HepG2 (cell line): Measurements from ENCODE around the gene KRT2. TPM values are rescaled to one million over a fixed set of nuclear protein-coding genes. Genes with fewer than 3 reads are reported as not detected.

Experiments
- ATAC-seq: fragments of 200-7000 bp; cut with Tn5 transposase; 3 replicates; pipeline ENCODE4 v1.9.1; 2020; ENCODE audit warnings: mild to moderate bottlenecking, moderate library complexity
- BruUV-seq: library from RNA; stranded (reverse); fragments of 400-500 nt; replicated peaks from 2 replicates; lab custom pipeline; 2021; lab: Mats Ljungman, UMichigan
- CTCF ChIA-PET: fragments of 300-600 bp; formaldehyde crosslinking; extraction: SDS; loops from one replicate; lab custom pipeline; 2021; ENCODE audit warnings: low total read pairs, inconsistent platforms, low intra/inter-chr PET ratio; lab: Yijun Ruan, JAX
- POLR2A ChIA-PET: fragments of 350-600 bp; sonication (Branson Sonifier 250); formaldehyde crosslinking; loops from one replicate; lab custom pipeline; 2020; ENCODE audit warnings: antibody characterized with exemption, inconsistent platforms; lab: Yijun Ruan, JAX
- DNase-seq: peaks from one replicate; pipeline ENCODE4 v3.0.0-alpha.2; 2015; ENCODE audit warnings: low spot score
- FAIRE-seq: peaks from 3 replicates; lab custom pipeline; 2011; peaks lifted over from hg19 to GRCh38; lab: Jason Lieb, UNC
- H2AFZ ChIP-seq: one replicate; pipeline ENCODE4 v1.6.1; 2011; ENCODE audit warnings: low read length, inconsistent platforms
- H3K27ac ChIP-seq: fragments of 300-600 bp; 3 replicates; pipeline ENCODE4 v1.8.0; 2011; ENCODE audit warnings: mixed run types, mild to moderate bottlenecking, mixed read lengths, low read length, inconsistent platforms; ENCODE audit not compliant: insufficient read depth; ENCODE audit errors: extremely low read length
- H3K27me3 ChIP-seq, 2 experiments: fragments of 200-600 bp in 1 of 2; 2 replicates in 1 of 2; 3 replicates in 1 of 2; pipeline versions ENCODE4 v1.6.0 to v1.8.0; 2011; ENCODE audit warnings: low read length in 2 of 2, mild to moderate bottlenecking in 2 of 2, moderate library complexity in 2 of 2, inconsistent platforms in 1 of 2; ENCODE audit not compliant: insufficient read depth in 2 of 2, control insufficient read depth in 1 of 2
- H3K36me3 ChIP-seq, 2 experiments: fragments of 200-600 bp in 1 of 2; replicated peaks in 1 of 2; 2 replicates in 1 of 2; 3 replicates in 1 of 2; pipeline versions ENCODE4 v1.5.1 to v1.8.0; 2011; ENCODE audit warnings: low read length in 2 of 2, inconsistent platforms in 1 of 2; ENCODE audit not compliant: insufficient read depth in 2 of 2, control insufficient read depth in 1 of 2
- H3K4me1 ChIP-seq: 2 replicates; pipeline ENCODE4 v1.5.1; 2012; ENCODE audit warnings: low read length, inconsistent platforms; ENCODE audit not compliant: insufficient read depth
- H3K4me2 ChIP-seq: 2 replicates; pipeline ENCODE4 v1.6.0; 2011; ENCODE audit warnings: low read depth, low read length, inconsistent platforms
- H3K4me3 ChIP-seq, 3 experiments: fragments of 200-600 bp in 1 of 3; sonication (generic), shearing (Covaris generic) in 1 of 3; replicated peaks in 1 of 3; 2 replicates each; pipeline ENCODE4 v1.5.1; 2011 to 2016; ENCODE audit warnings: low read length in 3 of 3, inconsistent platforms in 2 of 3, low read depth in 2 of 3, mild to moderate bottlenecking in 2 of 3, control low read depth in 1 of 3, mixed read lengths in 1 of 3; ENCODE audit not compliant: insufficient read depth in 1 of 3
- H3K79me2 ChIP-seq: one replicate; pipeline ENCODE4 v1.6.1; 2011; ENCODE audit warnings: low read length, inconsistent platforms; ENCODE audit not compliant: insufficient read depth
- H3K9ac ChIP-seq: 2 replicates; pipeline ENCODE4 v1.6.0; 2011; ENCODE audit warnings: mild to moderate bottlenecking, low read depth, low read length, inconsistent platforms; ENCODE audit not compliant: insufficient read depth
- H3K9me3 ChIP-seq: 2 replicates; pipeline ENCODE4 v1.5.1; 2012; ENCODE audit warnings: mild to moderate bottlenecking, low read length
- H4K20me1 ChIP-seq: 2 replicates; pipeline ENCODE4 v1.6.0; 2011; ENCODE audit warnings: inconsistent platforms, mild to moderate bottlenecking, low read length, moderate library complexity; ENCODE audit not compliant: insufficient read depth
- AHDC1 ChIP-seq: sonication (generic); formaldehyde crosslinking; IDR thresholded peaks from 2 replicates; pipeline ENCODE4 v1.5.1; 2020; ENCODE audit warnings: mild to moderate bottlenecking, missing genetic modification reagents, borderline replicate concordance
- CENPX ChIP-seq: sonication (generic); formaldehyde crosslinking; IDR thresholded peaks from 2 replicates; pipeline ENCODE4 v1.9.0; 2021; ENCODE audit warnings: mild to moderate bottlenecking, missing genetic modification reagents, moderate library complexity
- EED ChIP-seq: sonication (generic); formaldehyde crosslinking; IDR thresholded peaks from 2 replicates; pipeline ENCODE4 v1.5.0; 2020; ENCODE audit warnings: mild to moderate bottlenecking, missing genetic modification reagents
- IRF9 ChIP-seq: sonication (generic); formaldehyde crosslinking; IDR thresholded peaks from 2 replicates; pipeline ENCODE4 v1.8.0; 2022; ENCODE audit warnings: missing genetic modification reagents, mild to moderate bottlenecking, borderline replicate concordance
- KLF15 ChIP-seq: sonication (generic); formaldehyde crosslinking; IDR thresholded peaks from 2 replicates; pipeline ENCODE4 v1.8.1; 2023; ENCODE audit warnings: borderline replicate concordance, mild to moderate bottlenecking, inconsistent platforms, missing genetic modification reagents, mixed read lengths
- MBNL3 ChIP-seq: fragments of 250-450 bp; sonication (Bioruptor Pico); conservative IDR thresholded peaks from 2 replicates; pipeline ENCODE4 v1.8.0; 2022; ENCODE audit warnings: mild to moderate bottlenecking, inconsistent platforms
- MEF2D ChIP-seq: sonication (generic); formaldehyde crosslinking; IDR thresholded peaks from 2 replicates; pipeline ENCODE4 v1.5.1; 2020; ENCODE audit warnings: mild to moderate bottlenecking, missing genetic modification reagents
- PAX8 ChIP-seq: sonication (generic); formaldehyde crosslinking; IDR thresholded peaks from 2 replicates; pipeline ENCODE4 v1.8.0; 2022; ENCODE audit warnings: mild to moderate bottlenecking, missing genetic modification reagents, borderline replicate concordance
- PCBP2 ChIP-seq: fragments of 200-400 bp; formaldehyde crosslinking; optimal IDR thresholded peaks from 2 replicates; pipeline ENCODE3; 2018; ENCODE audit warnings: low read length, low read depth; ENCODE audit not compliant: poor library complexity, severe bottlenecking
- ZBTB26 ChIP-seq: IDR thresholded peaks from 2 replicates; pipeline ENCODE4 v1.6.1; 2016; ENCODE audit warnings: missing compliant biosample characterization, missing genetic modification reagents, borderline replicate concordance
- ZNF34 ChIP-seq: sonication (generic); formaldehyde crosslinking; IDR thresholded peaks from 2 replicates; pipeline ENCODE4 v1.4.0; 2020; ENCODE audit warnings: mild to moderate bottlenecking, missing genetic modification reagents, borderline replicate concordance
- ZNF619 ChIP-seq: sonication (generic); formaldehyde crosslinking; IDR thresholded peaks from 2 replicates; pipeline ENCODE4 v1.4.0; 2020; ENCODE audit warnings: mild to moderate bottlenecking, missing genetic modification reagents
- ZNF761 ChIP-seq: sonication (generic); formaldehyde crosslinking; conservative IDR thresholded peaks from 2 replicates; pipeline ENCODE4 v1.4.0; 2020; ENCODE audit warnings: mild to moderate bottlenecking, missing genetic modification reagents
- WGBS: methylation state at CpG from one replicate; pipeline ENCODE4 v1.1.6; 2017; ENCODE audit warnings: low lambda C conversion rate; 5-methylcytosine and 5-hydroxymethylcytosine counted together
- in situ Hi-C: cut with HindIII; loops from 2 replicates; pipeline ENCODE4 v1.10.0; 2017; ENCODE audit warnings: low pct_unique_long_range_greater_than_20kb; ENCODE audit not compliant: extremely low pct_ligation_motif_present
- intact Hi-C: fragments of 100-400 bp; cut with micrococcal nuclease; formaldehyde crosslinking; loops from one replicate; pipeline ENCODE4 v1.10.0; 2022; ENCODE audit not compliant: unreplicated experiment
- polyA plus RNA-seq, 8 experiments: library from polyadenylated mRNA; depleted of rRNA in 3 of 8; stranded (reverse) in 7 of 8; unstranded in 1 of 8; fragments of >200 nt; fragmentation: Illumina TruSeq in 4 of 8; extraction: Trizol in 4 of 8; gene quantifications; 2 replicates each; pipeline versions ENCODE4 v1.2.1 to v1.2.3, GENCODE V29; 2011 to 2016; ENCODE audit warnings: low read depth in 4 of 8, missing spikeins in 1 of 8, mixed read lengths in 1 of 8; ENCODE audit not compliant: insufficient read depth in 1 of 8
- total RNA-seq, 5 experiments: library from RNA; depleted of rRNA; stranded (reverse); fragments of >200 nt; fragmentation: Illumina TruSeq; extraction: Trizol; gene quantifications; 2 replicates each; pipeline ENCODE4 v1.2.3, GENCODE V29; 2016; ENCODE audit warnings: low read depth in 1 of 5
- TF ChIP-seq, protein P1 (sequence below): sonication (generic); formaldehyde crosslinking; IDR thresholded peaks from 2 replicates; pipeline ENCODE4 v1.4.0; 2020; ENCODE audit warnings: mild to moderate bottlenecking, missing genetic modification reagents

Gene KRT2
- total and polyA plus RNA-seq, 2 of the 13 experiments (the other 11 are each of a cell fraction or from before 2014, with no cell fraction given) = not detected

DNA sequence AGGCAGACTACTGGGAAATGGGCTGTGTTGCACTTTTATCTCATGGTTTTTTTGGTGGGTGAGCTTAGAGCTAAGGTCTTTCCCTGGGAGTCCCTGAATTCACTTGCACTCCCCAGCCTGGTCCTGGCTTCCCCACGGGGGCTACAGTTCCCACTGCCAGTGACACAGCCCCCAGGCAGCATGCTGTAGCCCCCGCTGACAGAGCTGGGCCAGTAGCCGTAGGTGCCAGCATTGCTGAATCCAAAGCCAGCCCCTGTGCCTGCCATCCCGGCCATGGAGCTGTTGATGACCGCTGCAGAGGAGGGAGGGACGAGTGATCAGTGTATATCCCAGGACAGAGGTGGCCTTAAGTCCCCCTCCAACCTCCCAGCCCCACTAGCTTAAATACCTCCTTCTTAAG, 43.9 kb downstream of the KRT2 start (continued):
- TF ChIP-seq PCBP2 = no peak

GRCh38 chr12:52607314-52607713, 44.7 kb downstream of the KRT2 start:
- BruUV-seq = no TSS peak
- no peak for TF ChIP-seq KLF15 (CRISPR knock-in tag)
- TF ChIP-seq AHDC1 (CRISPR knock-in tag) = no peak
- TF ChIP-seq, protein P1, sequence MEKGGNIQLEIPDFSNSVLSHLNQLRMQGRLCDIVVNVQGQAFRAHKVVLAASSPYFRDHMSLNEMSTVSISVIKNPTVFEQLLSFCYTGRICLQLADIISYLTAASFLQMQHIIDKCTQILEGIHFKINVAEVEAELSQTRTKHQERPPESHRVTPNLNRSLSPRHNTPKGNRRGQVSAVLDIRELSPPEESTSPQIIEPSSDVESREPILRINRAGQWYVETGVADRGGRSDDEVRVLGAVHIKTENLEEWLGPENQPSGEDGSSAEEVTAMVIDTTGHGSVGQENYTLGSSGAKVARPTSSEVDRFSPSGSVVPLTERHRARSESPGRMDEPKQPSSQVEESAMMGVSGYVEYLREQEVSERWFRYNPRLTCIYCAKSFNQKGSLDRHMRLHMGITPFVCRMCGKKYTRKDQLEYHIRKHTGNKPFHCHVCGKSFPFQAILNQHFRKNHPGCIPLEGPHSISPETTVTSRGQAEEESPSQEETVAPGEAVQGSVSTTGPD (CRISPR knock-in tag) = no peak
- TF ChIP-seq ZNF34 (CRISPR knock-in tag) = no peak
- TF ChIP-seq MEF2D (CRISPR knock-in tag) = no peak
- TF ChIP-seq MBNL3 (CRISPR knock-in tag) = no peak
- TF ChIP-seq IRF9 (CRISPR knock-in tag) = no peak
- TF ChIP-seq ZNF619 (CRISPR knock-in tag) = no peak
- TF ChIP-seq ZBTB26 (CRISPR knock-in tag) = no peak
- no peak for TF ChIP-seq ZNF761 (CRISPR knock-in tag)
- no peak for TF ChIP-seq EED (CRISPR knock-in tag)
- no peak for TF ChIP-seq CENPX (CRISPR knock-in tag)
- TF ChIP-seq PAX8 (CRISPR knock-in tag) = no peak

More at GRCh38 chr12:52607314-52607713, 44.7 kb downstream of the KRT2 start:
- H3K9me3 ChIP-seq = no peaks in the 10 kb centered on the region
- H3K4me2 ChIP-seq = no peak overlapping the region
- DNase-seq = no peak
- no peaks in the 10 kb centered on the region for H3K36me3 ChIP-seq
- CTCF ChIA-PET = no interaction called here
- no peak overlapping the region for H2AFZ ChIP-seq
- no peak overlapping the region for H3K4me3 ChIP-seq
- intact Hi-C loops (no loop called here), in situ Hi-C loops (no loop called here)
- H4K20me1 ChIP-seq = no peaks in the 10 kb centered on the region
- FAIRE-seq = no peak
- POLR2A ChIA-PET = no interaction called here
- no peaks in the 10 kb centered on the region for H3K79me2 ChIP-seq
- H3K27me3 ChIP-seq = peaks cover 2 to 19% of the 10 kb centered on the region in 2 experiments; a peak in 3 of 5 replicates
- 11% methylated on average over 1 of the region's 1 CpG for WGBS
- no peaks in the 10 kb centered on the region for H3K4me1 ChIP-seq
- H3K27ac ChIP-seq = no peak overlapping the region
- no peak overlapping the region for H3K9ac ChIP-seq
- no peak for ATAC-seq
